Pulmonary artery endothelial cell (primary cell): ENCODE data around the gene PAQR8. TPM values are rescaled to one million over a fixed set of nuclear protein-coding genes. Genes with fewer than 3 reads are reported as not detected.
A peak's percentile ranks its signal among the peaks of the same experiment; 100 is the strongest.

Experiments used
- DNase-seq: peaks from one replicate; pipeline ENCODE4 v3.0.0-alpha.2; 2011; ENCODE audit warnings: low read depth, low spot score
- total RNA-seq: library from RNA; depleted of rRNA; stranded (reverse); fragments of >200 nt; gene quantifications from 2 replicates; pipeline ENCODE4 v1.2.3, GENCODE V29; 2014

PAQR8 gene
- total RNA-seq, 1 donor from 2014 or later, result 7.5 TPM

- DNase-seq, result no peak
Measured at GRCh38 chr6:52346503-52346902, 15.4 kb upstream of the PAQR8 start.

GRCh38 chr6:52347818-52348217 lies 14.1 kb upstream of the PAQR8 start:
- no peak for DNase-seq

- no peak for DNase-seq
Measured at GRCh38 chr6:52351879-52352238, 10.1 kb upstream of the PAQR8 start.

GRCh38 chr6:52352239-52353018 lies 9.5 kb upstream of the PAQR8 start:
- peak; percentile 51 for DNase-seq

- no peak for DNase-seq
Measured at GRCh38 chr6:52356017-52356416, 5.9 kb upstream of the PAQR8 start.

GRCh38 chr6:52359403-52359802 lies 2.5 kb upstream of the PAQR8 start:
- DNase-seq, result no peak

- DNase-seq, result no peak
Measured at GRCh38 chr6:52360028-52360427, 1.9 kb upstream of the PAQR8 start.

- DNase-seq, result no peak
Measured at GRCh38 chr6:52360601-52361413, 1.1 kb upstream of the PAQR8 start.

- DNase-seq, result no peak
Measured at GRCh38 chr6:52361414-52361944, 472 bp upstream of the PAQR8 start.

GRCh38 chr6:52362443-52363227 lies 684 bp downstream of the PAQR8 start:
- no peak for DNase-seq

GRCh38 chr6:52363228-52363867 lies 1.4 kb downstream of the PAQR8 start:
- no peak for DNase-seq

GRCh38 chr6:52364480-52365166 lies 2.7 kb downstream of the PAQR8 start:
- no peak for DNase-seq

- DNase-seq, result no peak
Measured at GRCh38 chr6:52365317-52365716, 3.4 kb downstream of the PAQR8 start.

- no peak for DNase-seq
Measured at GRCh38 chr6:52365866-52366540, 4.1 kb downstream of the PAQR8 start.

- DNase-seq, result no peak
Measured at GRCh38 chr6:52368002-52368401, 6.1 kb downstream of the PAQR8 start.

GRCh38 chr6:52369234-52369633 lies 7.3 kb downstream of the PAQR8 start:
- no peak for DNase-seq

GRCh38 chr6:52371656-52372191 lies 9.8 kb downstream of the PAQR8 start:
- DNase-seq, result no peak

GRCh38 chr6:52373151-52373690 lies 11.3 kb downstream of the PAQR8 start:
- DNase-seq, result no peak

- DNase-seq, result no peak
Measured at GRCh38 chr6:52374247-52374646, 12.3 kb downstream of the PAQR8 start.
